Measurements from ENCODE around the gene ANKRD33. TPM values are rescaled to one million over a fixed set of nuclear protein-coding genes. Genes with fewer than 3 reads are reported as not detected.

ANKRD33 gene
- total and polyA plus RNA-seq, 2 of the 8 experiments (the other 6 are each of a cell fraction or from before 2014, with no cell fraction given), result 0.41 to 0.53 TPM

DNA sequence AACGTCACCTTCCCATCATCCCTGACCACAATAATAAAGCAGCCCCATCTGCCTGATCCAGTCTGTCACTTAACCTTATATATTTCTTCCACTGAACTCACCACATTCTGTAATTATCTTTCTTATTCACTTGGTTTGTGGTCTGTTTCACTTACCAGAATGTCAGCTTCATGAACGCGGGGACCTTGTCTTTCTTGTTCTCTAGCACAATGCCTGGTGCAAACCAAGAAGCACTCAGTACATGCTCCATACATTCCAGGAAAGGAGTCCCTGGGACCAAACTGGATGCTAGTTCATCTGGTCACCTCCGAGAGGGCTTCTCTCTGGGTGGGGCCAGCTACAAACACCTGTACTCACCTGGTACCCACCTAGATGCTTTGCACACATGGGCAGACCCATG, 17.4 kb upstream of the ANKRD33 start (continued):
- no peak for TF ChIP-seq SRF (IDR thresholded peaks at IDR 0.05; ENCODE audit: low read depth, low read length)
- TF ChIP-seq, protein P1, sequence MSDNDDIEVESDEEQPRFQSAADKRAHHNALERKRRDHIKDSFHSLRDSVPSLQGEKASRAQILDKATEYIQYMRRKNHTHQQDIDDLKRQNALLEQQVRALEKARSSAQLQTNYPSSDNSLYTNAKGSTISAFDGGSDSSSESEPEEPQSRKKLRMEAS (IDR thresholded peaks at IDR 0.05), result no peak
- no peak for TF ChIP-seq RFX5 (IDR thresholded peaks at IDR 0.05; ENCODE audit: borderline replicate concordance, low read depth, low read length)
- TF ChIP-seq RNF2 (IDR thresholded peaks at IDR 0.05; ENCODE audit: borderline replicate concordance, low read depth, low read length, missing control alignments, poor library complexity, severe bottlenecking), result no peak
- TF ChIP-seq RXRA (IDR thresholded peaks at IDR 0.05; ENCODE audit: insufficient read depth, low read depth, low read length), result no peak
- TF ChIP-seq, protein P2, sequence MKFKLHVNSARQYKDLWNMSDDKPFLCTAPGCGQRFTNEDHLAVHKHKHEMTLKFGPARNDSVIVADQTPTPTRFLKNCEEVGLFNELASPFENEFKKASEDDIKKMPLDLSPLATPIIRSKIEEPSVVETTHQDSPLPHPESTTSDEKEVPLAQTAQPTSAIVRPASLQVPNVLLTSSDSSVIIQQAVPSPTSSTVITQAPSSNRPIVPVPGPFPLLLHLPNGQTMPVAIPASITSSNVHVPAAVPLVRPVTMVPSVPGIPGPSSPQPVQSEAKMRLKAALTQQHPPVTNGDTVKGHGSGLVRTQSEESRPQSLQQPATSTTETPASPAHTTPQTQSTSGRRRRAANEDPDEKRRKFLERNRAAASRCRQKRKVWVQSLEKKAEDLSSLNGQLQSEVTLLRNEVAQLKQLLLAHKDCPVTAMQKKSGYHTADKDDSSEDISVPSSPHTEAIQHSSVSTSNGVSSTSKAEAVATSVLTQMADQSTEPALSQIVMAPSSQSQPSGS (IDR thresholded peaks at IDR 0.05; ENCODE audit: low read length), result no peak

Measured in H1 (cell line).